DND-41 (cell line): ENCODE measurements around the gene CENPO.

Experiments used
- ATAC-seq: fragments of 200-7000 bp; cut with Tn5 transposase; 3 replicates; pipeline ENCODE4 v1.9.1; 2021; ENCODE audit warnings: low read depth; ENCODE audit not compliant: insufficient read depth
- DNase-seq: peaks from one replicate; pipeline ENCODE4 v3.0.0-alpha.2; 2020
- H2AFZ ChIP-seq: 2 replicates; pipeline ENCODE4 v1.6.0; 2012; ENCODE audit warnings: low read depth, low read length
- H3K27ac ChIP-seq: 2 replicates; pipeline ENCODE4 v1.5.1; 2012; ENCODE audit warnings: low read length, inconsistent platforms
- H3K27me3 ChIP-seq: fragments of 200-600 bp; sonication (generic); 2 replicates; pipeline ENCODE4 v1.6.0; 2012; ENCODE audit warnings: low read length, mild to moderate bottlenecking, inconsistent platforms; ENCODE audit not compliant: insufficient read depth, poor library complexity
- H3K36me3 ChIP-seq: 2 replicates; pipeline ENCODE4 v1.5.1; 2012; ENCODE audit warnings: low read length, inconsistent platforms; ENCODE audit not compliant: insufficient read depth
- H3K4me1 ChIP-seq: 2 replicates; pipeline ENCODE4 v1.5.1; 2012; ENCODE audit warnings: mild to moderate bottlenecking, low read length; ENCODE audit not compliant: insufficient read depth
- H3K4me2 ChIP-seq: 2 replicates; pipeline ENCODE4 v1.6.0; 2012; ENCODE audit warnings: mild to moderate bottlenecking, moderate library complexity, low read length, inconsistent platforms; ENCODE audit not compliant: insufficient read depth
- H3K4me3 ChIP-seq, 2 experiments: fragments of 200-600 bp in 1 of 2; shearing (Covaris generic) in 1 of 2; 2 replicates each; pipeline ENCODE4 v1.5.1; 2012 to 2016; ENCODE audit warnings: inconsistent platforms in 2 of 2, low read length in 2 of 2, mild to moderate bottlenecking in 2 of 2, low read depth in 1 of 2, moderate library complexity in 1 of 2
- H3K79me2 ChIP-seq: 2 replicates; pipeline ENCODE4 v1.6.0; 2012; ENCODE audit warnings: low read length, inconsistent platforms; ENCODE audit not compliant: insufficient read depth
- H3K9ac ChIP-seq: 2 replicates; pipeline ENCODE4 v1.6.0; 2012; ENCODE audit warnings: low read depth, mild to moderate bottlenecking, inconsistent platforms, low read length, moderate library complexity
- H3K9me3 ChIP-seq: 2 replicates; pipeline ENCODE4 v1.5.1; 2012; ENCODE audit warnings: low read length, moderate library complexity, mild to moderate bottlenecking, inconsistent platforms; ENCODE audit not compliant: insufficient read depth, severe bottlenecking
- H4K20me1 ChIP-seq: 2 replicates; pipeline ENCODE4 v1.6.0; 2012; ENCODE audit warnings: low read length; ENCODE audit not compliant: insufficient read depth
- CTCF ChIP-seq: IDR thresholded peaks from 2 replicates; pipeline ENCODE4 v1.5.1; 2012; ENCODE audit warnings: borderline replicate concordance, low read length, moderate library complexity, mild to moderate bottlenecking; ENCODE audit not compliant: poor library complexity, severe bottlenecking; ENCODE audit errors: extremely low read depth
- EZH2 ChIP-seq: IDR thresholded peaks from 3 replicates; pipeline ENCODE4 v1.6.1; 2012; ENCODE audit warnings: borderline replicate concordance, low read depth, mild to moderate bottlenecking, moderate library complexity, low read length, inconsistent platforms; ENCODE audit not compliant: severe bottlenecking

The CENPO gene

DNA sequence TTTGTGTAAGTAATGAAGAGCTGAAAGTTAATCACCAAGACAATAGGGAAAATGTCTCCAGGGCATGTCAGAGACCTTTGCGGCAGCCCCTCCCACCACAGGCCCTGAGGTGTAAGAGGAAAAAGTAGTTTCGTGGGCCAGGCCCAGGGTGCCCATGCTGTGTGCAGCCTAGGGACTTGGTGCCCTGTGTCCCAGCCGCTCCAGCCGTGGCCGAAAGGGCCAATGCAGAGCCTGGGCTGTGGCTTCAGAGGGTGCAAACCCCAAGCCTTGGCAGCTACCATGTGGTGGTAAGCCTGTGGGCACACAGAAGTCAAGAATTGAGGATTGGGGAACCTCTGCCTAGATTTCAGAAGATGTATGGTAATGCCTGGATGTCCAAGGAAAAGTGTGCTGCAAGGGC is 52.5 kb downstream of the CENPO start:
- peaks cover 6% of the 10 kb centered on the region for H3K9me3 ChIP-seq
- DNase-seq (no peak), ATAC-seq (no peak)
- H4K20me1 ChIP-seq: peaks cover 4% of the 10 kb centered on the region; the same call in 1 of the 2 replicates
- H3K4me1 ChIP-seq: no peaks in the 10 kb centered on the region
- H3K27ac ChIP-seq: no peak overlapping the region
- H3K4me2 ChIP-seq: no peak overlapping the region
- no peak for TF ChIP-seq EZH2
- no peak for TF ChIP-seq CTCF
- no peak overlapping the region for H3K9ac ChIP-seq
- no peaks in the 10 kb centered on the region for H3K27me3 ChIP-seq
- H3K79me2 ChIP-seq: no peaks in the 10 kb centered on the region
- no peak overlapping the region for H3K4me3 ChIP-seq
- peaks cover 66% of the 10 kb centered on the region for H3K36me3 ChIP-seq
- H2AFZ ChIP-seq: no peak overlapping the region

GRCh38 chr2:24850944-24851343 is 57.7 kb downstream of the CENPO start:
- DNase-seq: no peak
- Histone ChIP-seq H3K79me2 (no peaks in the 10 kb centered on the region; the same call in 1 of the 2 replicates), H3K36me3 (peaks cover 61% of the 10 kb centered on the region)

GRCh38 chr2:24852026-24852425 is 58.8 kb downstream of the CENPO start:
- peaks cover 6% of the 10 kb centered on the region for H3K9me3 ChIP-seq
- peaks cover 4% of the 10 kb centered on the region; the same call in 1 of the 2 replicates for H3K79me2 ChIP-seq
- peaks cover 71% of the 10 kb centered on the region for H3K36me3 ChIP-seq
- no peaks in the 10 kb centered on the region for H3K4me1 ChIP-seq
- no peak overlapping the region for H2AFZ ChIP-seq
- H3K9ac ChIP-seq: no peak overlapping the region
- H3K4me2 ChIP-seq: no peak overlapping the region
- peaks cover 8% of the 10 kb centered on the region for H4K20me1 ChIP-seq
- TF ChIP-seq EZH2: no peak
- TF ChIP-seq CTCF: no peak
- DNase-seq (no peak), ATAC-seq (no peak)
- no peak overlapping the region for H3K4me3 ChIP-seq
- no peak overlapping the region for H3K27ac ChIP-seq
- no peaks in the 10 kb centered on the region for H3K27me3 ChIP-seq

More at GRCh38 chr2:24850944-24851343, 57.7 kb downstream of the CENPO start:
- Histone ChIP-seq H3K4me2 (no peak overlapping the region), H3K4me3 (no peak overlapping the region), H4K20me1 (no peaks in the 10 kb centered on the region), H3K27ac (no peak overlapping the region), H3K9me3 (peaks cover 6% of the 10 kb centered on the region), H2AFZ (no peak overlapping the region), H3K4me1 (no peaks in the 10 kb centered on the region), H3K9ac (no peak overlapping the region), H3K27me3 (no peaks in the 10 kb centered on the region)
- TF ChIP-seq CTCF (no peak), EZH2 (no peak)
- ATAC-seq: no peak
